OCI-LY7 (cell line): ENCODE data around the gene CERK.

Source experiments
- EZH2phosphoT487 ChIP-seq: fragments of 200-600 bp; sonication (generic); IDR thresholded peaks from 2 replicates; pipeline ENCODE4 v1.6.1; 2018; ENCODE audit warnings: low read depth, borderline replicate concordance, mild to moderate bottlenecking, mixed run types, antibody characterized with exemption, low read length, moderate library complexity, mixed read lengths
- TF ChIP-seq, protein P1 (sequence below): fragments of 200-600 bp; sonication (generic); conservative IDR thresholded peaks from 2 replicates; pipeline ENCODE4 v1.5.1; 2014; ENCODE audit warnings: mild to moderate bottlenecking, antibody characterized with exemption, low read length, moderate library complexity, mixed read lengths

DNA sequence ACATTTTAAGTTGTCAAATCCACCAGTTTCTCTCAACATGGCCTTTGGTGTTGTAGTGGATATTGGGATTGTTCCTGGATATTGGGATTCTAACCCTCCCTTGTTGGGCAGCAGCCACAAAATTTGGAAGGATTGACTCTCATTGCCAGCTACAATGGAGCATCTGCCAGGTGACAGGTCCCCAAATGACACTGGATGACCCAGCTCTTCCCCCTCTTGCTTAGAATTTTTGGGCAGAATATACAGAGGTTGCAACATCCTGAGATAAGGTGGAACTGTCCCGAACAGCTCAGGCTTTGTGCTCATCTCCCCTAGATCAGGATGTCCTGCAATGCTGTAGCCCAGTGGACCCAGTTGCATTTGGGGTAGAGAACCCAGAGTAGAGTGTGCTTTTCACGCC is 19.1 kb upstream of the CERK start:
- TF ChIP-seq, protein P1, sequence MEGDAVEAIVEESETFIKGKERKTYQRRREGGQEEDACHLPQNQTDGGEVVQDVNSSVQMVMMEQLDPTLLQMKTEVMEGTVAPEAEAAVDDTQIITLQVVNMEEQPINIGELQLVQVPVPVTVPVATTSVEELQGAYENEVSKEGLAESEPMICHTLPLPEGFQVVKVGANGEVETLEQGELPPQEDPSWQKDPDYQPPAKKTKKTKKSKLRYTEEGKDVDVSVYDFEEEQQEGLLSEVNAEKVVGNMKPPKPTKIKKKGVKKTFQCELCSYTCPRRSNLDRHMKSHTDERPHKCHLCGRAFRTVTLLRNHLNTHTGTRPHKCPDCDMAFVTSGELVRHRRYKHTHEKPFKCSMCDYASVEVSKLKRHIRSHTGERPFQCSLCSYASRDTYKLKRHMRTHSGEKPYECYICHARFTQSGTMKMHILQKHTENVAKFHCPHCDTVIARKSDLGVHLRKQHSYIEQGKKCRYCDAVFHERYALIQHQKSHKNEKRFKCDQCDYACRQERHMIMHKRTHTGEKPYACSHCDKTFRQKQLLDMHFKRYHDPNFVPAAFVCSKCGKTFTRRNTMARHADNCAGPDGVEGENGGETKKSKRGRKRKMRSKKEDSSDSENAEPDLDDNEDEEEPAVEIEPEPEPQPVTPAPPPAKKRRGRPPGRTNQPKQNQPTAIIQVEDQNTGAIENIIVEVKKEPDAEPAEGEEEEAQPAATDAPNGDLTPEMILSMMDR: no peak
- no peak for TF ChIP-seq EZH2phosphoT487
